ENCODE measurements around the gene SLF2. TPM values are rescaled to one million over a fixed set of nuclear protein-coding genes. Genes with fewer than 3 reads are reported as not detected.

The SLF2 gene
- total and polyA plus RNA-seq, 9 of the 15 experiments (the other 6 are each of a cell fraction or from before 2014, with no cell fraction given) = 1.7 to 18.4 (median 7.8) TPM

DNA sequence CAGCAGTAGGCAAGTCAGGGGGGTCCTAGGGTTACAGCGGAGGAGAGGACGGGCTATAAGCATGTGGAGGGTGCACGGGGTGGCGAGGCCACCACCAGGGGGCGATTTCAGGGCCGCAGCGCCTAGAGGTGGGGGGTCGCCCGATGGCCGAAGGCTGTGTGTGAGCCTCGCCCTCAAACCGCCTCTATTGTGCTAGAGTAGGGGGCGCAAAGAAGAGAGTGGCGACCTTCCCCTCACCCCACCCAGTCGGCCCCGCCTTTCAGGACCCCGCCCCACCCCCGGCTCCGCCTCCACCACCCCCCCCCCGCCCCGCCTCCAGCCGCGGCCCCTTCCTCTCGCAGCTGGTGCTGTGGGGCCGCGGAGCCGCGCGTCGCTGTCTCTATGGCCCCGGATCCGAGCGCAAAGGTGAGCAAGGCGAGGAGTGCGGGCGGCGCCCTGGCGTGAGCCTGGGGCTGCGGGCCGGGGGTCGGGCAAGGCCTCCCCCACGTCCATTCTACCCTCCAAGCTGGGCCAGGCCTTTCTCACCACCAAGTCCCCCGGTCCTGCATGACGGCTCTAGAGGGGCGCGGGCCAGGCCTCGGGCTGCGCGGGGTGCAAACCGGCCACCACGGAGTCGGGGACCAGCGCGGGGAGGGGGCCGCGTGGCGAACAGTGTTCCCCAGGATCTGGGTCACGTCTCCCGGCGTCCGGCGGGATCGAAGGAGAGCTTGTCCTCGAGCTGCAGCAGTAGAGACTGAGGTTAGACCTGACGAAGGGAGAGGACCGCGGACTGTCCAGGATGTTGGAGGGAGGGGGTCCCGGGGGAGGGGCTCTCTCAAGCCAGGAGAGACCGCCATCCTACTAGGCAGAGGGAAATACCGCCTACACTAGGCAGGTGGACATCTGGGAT is 56.7 kb downstream of the SLF2 start, which contains the start of gene SEMA4G (continued):
- TF ChIP-seq, protein P1, sequence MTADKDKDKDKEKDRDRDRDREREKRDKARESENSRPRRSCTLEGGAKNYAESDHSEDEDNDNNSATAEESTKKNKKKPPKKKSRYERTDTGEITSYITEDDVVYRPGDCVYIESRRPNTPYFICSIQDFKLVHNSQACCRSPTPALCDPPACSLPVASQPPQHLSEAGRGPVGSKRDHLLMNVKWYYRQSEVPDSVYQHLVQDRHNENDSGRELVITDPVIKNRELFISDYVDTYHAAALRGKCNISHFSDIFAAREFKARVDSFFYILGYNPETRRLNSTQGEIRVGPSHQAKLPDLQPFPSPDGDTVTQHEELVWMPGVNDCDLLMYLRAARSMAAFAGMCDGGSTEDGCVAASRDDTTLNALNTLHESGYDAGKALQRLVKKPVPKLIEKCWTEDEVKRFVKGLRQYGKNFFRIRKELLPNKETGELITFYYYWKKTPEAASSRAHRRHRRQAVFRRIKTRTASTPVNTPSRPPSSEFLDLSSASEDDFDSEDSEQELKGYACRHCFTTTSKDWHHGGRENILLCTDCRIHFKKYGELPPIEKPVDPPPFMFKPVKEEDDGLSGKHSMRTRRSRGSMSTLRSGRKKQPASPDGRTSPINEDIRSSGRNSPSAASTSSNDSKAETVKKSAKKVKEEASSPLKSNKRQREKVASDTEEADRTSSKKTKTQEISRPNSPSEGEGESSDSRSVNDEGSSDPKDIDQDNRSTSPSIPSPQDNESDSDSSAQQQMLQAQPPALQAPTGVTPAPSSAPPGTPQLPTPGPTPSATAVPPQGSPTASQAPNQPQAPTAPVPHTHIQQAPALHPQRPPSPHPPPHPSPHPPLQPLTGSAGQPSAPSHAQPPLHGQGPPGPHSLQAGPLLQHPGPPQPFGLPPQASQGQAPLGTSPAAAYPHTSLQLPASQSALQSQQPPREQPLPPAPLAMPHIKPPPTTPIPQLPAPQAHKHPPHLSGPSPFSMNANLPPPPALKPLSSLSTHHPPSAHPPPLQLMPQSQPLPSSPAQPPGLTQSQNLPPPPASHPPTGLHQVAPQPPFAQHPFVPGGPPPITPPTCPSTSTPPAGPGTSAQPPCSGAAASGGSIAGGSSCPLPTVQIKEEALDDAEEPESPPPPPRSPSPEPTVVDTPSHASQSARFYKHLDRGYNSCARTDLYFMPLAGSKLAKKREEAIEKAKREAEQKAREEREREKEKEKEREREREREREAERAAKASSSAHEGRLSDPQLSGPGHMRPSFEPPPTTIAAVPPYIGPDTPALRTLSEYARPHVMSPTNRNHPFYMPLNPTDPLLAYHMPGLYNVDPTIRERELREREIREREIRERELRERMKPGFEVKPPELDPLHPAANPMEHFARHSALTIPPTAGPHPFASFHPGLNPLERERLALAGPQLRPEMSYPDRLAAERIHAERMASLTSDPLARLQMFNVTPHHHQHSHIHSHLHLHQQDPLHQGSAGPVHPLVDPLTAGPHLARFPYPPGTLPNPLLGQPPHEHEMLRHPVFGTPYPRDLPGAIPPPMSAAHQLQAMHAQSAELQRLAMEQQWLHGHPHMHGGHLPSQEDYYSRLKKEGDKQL (CRISPR knock-in tag; IDR thresholded peaks at IDR 0.05; ENCODE audit: borderline replicate concordance) = no peak
- TF ChIP-seq, protein P2, sequence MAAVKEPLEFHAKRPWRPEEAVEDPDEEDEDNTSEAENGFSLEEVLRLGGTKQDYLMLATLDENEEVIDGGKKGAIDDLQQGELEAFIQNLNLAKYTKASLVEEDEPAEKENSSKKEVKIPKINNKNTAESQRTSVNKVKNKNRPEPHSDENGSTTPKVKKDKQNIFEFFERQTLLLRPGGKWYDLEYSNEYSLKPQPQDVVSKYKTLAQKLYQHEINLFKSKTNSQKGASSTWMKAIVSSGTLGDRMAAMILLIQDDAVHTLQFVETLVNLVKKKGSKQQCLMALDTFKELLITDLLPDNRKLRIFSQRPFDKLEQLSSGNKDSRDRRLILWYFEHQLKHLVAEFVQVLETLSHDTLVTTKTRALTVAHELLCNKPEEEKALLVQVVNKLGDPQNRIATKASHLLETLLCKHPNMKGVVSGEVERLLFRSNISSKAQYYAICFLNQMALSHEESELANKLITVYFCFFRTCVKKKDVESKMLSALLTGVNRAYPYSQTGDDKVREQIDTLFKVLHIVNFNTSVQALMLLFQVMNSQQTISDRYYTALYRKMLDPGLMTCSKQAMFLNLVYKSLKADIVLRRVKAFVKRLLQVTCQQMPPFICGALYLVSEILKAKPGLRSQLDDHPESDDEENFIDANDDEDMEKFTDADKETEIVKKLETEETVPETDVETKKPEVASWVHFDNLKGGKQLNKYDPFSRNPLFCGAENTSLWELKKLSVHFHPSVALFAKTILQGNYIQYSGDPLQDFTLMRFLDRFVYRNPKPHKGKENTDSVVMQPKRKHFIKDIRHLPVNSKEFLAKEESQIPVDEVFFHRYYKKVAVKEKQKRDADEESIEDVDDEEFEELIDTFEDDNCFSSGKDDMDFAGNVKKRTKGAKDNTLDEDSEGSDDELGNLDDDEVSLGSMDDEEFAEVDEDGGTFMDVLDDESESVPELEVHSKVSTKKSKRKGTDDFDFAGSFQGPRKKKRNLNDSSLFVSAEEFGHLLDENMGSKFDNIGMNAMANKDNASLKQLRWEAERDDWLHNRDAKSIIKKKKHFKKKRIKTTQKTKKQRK (IDR thresholded peaks at IDR 0.05; ENCODE audit: borderline replicate concordance, low read depth, low read length) = no peak
- no peak for TF ChIP-seq STAT6 (CRISPR knock-in tag; IDR thresholded peaks at IDR 0.05)
- TF ChIP-seq ADNP (tag; IDR thresholded peaks at IDR 0.05) = no peak
- TF ChIP-seq RUNX1 (IDR thresholded peaks at IDR 0.05; ENCODE audit: low read depth) = no peak
- TF ChIP-seq KLF1 (tag; IDR thresholded peaks at IDR 0.05) = no peak
- no peak for TF ChIP-seq CCAR2 (IDR thresholded peaks at IDR 0.05; ENCODE audit: low read depth, low read length)
- TF ChIP-seq ESRRA (IDR thresholded peaks at IDR 0.05; ENCODE audit: borderline replicate concordance, low read depth) = no peak
- TF ChIP-seq BRF1 (IDR thresholded peaks at IDR 0.05; ENCODE audit: borderline replicate concordance, extremely low read depth, insufficient read length) = no peak
- TF ChIP-seq, protein P3, sequence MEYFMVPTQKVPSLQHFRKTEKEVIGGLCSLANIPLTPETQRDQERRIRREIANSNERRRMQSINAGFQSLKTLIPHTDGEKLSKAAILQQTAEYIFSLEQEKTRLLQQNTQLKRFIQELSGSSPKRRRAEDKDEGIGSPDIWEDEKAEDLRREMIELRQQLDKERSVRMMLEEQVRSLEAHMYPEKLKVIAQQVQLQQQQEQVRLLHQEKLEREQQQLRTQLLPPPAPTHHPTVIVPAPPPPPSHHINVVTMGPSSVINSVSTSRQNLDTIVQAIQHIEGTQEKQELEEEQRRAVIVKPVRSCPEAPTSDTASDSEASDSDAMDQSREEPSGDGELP (CRISPR knock-in tag; IDR thresholded peaks at IDR 0.05; ENCODE audit: borderline replicate concordance) = peak; percentile 51; the same call in 1 of the 2 replicates
- no peak for TF ChIP-seq DPF2 (IDR thresholded peaks at IDR 0.05)
- TF ChIP-seq ZNF408 (CRISPR knock-in tag; IDR thresholded peaks at IDR 0.05; ENCODE audit: low read depth) = no peak
- TF ChIP-seq ZNF696 (CRISPR knock-in tag; conservative IDR thresholded peaks at IDR 0.05) = no peak
- TF ChIP-seq ZNF695 (CRISPR knock-in tag; IDR thresholded peaks at IDR 0.05) = no peak
